ENCODE data around the gene OR2Z1. TPM values are rescaled to one million over a fixed set of nuclear protein-coding genes. Genes with fewer than 3 reads are reported as not detected.

Gene OR2Z1
- total and polyA plus RNA-seq, 2 of the 4 experiments (the other 2 are of a cell fraction): not detected

Small RNAs within 50 kb of the gene (microRNA-seq; reads per million reads assigned to microRNA genes)
- not detected for gene AC012616.1 (ENCODE audit: insufficient read depth, insufficient read length)

Small RNAs within 50 kb of the gene (small RNA-seq; reads per million reads assigned to genes)
- 0 reads per million in 5 experiments for gene AC012616.1

Other genes starting within 250 kb of the OR2Z1 start
- not detected in 2 replicates for gene PRAM1, start 219.0 kb upstream of the OR2Z1 start, total RNA-seq (2012; rRNA removed)
- 0.09 TPM in 2 replicates for gene PRAM1, start 219.0 kb upstream of the OR2Z1 start, polyA plus RNA-seq (2012; rRNA removed)
- gene ZNF414, start 207.5 kb upstream of the OR2Z1 start, total RNA-seq (2012; rRNA removed): 1.1 and 3.2 TPM in 2 replicates
- gene ZNF414, start 207.5 kb upstream of the OR2Z1 start, polyA plus RNA-seq (2012; rRNA removed): 14.2 and 20.8 TPM in 2 replicates
- gene MYO1F, start 144.2 kb upstream of the OR2Z1 start, total RNA-seq (2012; rRNA removed): under 0.01 and 0.18 TPM in 2 replicates
- gene MYO1F, start 144.2 kb upstream of the OR2Z1 start, polyA plus RNA-seq (2012; rRNA removed): 0.14 TPM in 2 replicates
- 2.8 and 3.4 TPM in 2 replicates for gene ADAMTS10, start 110.9 kb upstream of the OR2Z1 start, total RNA-seq (2012; rRNA removed)
- 11.5 and 15.1 TPM in 2 replicates for gene ADAMTS10, start 110.9 kb upstream of the OR2Z1 start, polyA plus RNA-seq (2012; rRNA removed)
- not detected in 2 replicates for gene NFILZ, start 91.0 kb upstream of the OR2Z1 start, total RNA-seq (2012; rRNA removed)
- gene NFILZ, start 91.0 kb upstream of the OR2Z1 start, polyA plus RNA-seq (2012; rRNA removed): not detected in 2 replicates
- gene ACTL9, start 22.8 kb upstream of the OR2Z1 start, total RNA-seq (2012; rRNA removed): not detected in 2 replicates
- gene ACTL9, start 22.8 kb upstream of the OR2Z1 start, polyA plus RNA-seq (2012; rRNA removed): not detected in 2 replicates
- gene ZNF558, start 110.7 kb downstream of the OR2Z1 start, total RNA-seq (2012; rRNA removed): 16.7 and 21.0 TPM in 2 replicates
- gene ZNF558, start 110.7 kb downstream of the OR2Z1 start, polyA plus RNA-seq (2012; rRNA removed): 13.7 and 14.3 TPM in 2 replicates
- not detected in 2 replicates for gene MBD3L1, start 110.7 kb downstream of the OR2Z1 start, total RNA-seq (2012; rRNA removed)
- not detected in 2 replicates for gene MBD3L1, start 110.7 kb downstream of the OR2Z1 start, polyA plus RNA-seq (2012; rRNA removed)

All from IMR-90 (cell line).